Stimulated activated CD4-positive, alpha-beta T cell treated with anti-CD3 and anti-CD28 coated beads, TNF-alpha, amount 100 ng/mL, for 48 hours (primary cell): ENCODE measurements around the gene SNX19.
A peak's percentile ranks its signal among the peaks of the same experiment; 100 is the strongest.
"Not testable (repeated sequence)": the region's sequence is repeated elsewhere in the genome, so short reads cannot be mapped to it uniquely, and the experiment has no call there.

ENCODE experiments used
- DNase-seq, 3 donors: peaks; one replicate each; pipeline ENCODE4 v3.0.0-alpha.2; 2020; ENCODE audit warnings: low read depth in 3 of 3

Gene SNX19

GRCh38 chr11:130873761-130874160 lies 42.5 kb downstream of the SNX19 start:
- DNase-seq, result no peak

GRCh38 chr11:130872981-130873380 lies 43.3 kb downstream of the SNX19 start:
- DNase-seq, result no peak

- no peak for DNase-seq
Measured at GRCh38 chr11:130872513-130872912, 43.8 kb downstream of the SNX19 start.

GRCh38 chr11:130872102-130872501 lies 44.2 kb downstream of the SNX19 start:
- DNase-seq, result no peak

- DNase-seq, result no peak
Measured at GRCh38 chr11:130871616-130872015, 44.7 kb downstream of the SNX19 start.

- no peak for DNase-seq
Measured at GRCh38 chr11:130868721-130869390, 47.4 kb downstream of the SNX19 start.

- no peak for DNase-seq
Measured at GRCh38 chr11:130868086-130868710, 48.1 kb downstream of the SNX19 start.

GRCh38 chr11:130866831-130867230 lies 49.4 kb downstream of the SNX19 start:
- DNase-seq, result no peak

GRCh38 chr11:130865774-130866114 lies 50.5 kb downstream of the SNX19 start:
- DNase-seq, result no peak

GRCh38 chr11:130865091-130865773 lies 51.0 kb downstream of the SNX19 start:
- no peak for DNase-seq

GRCh38 chr11:130861902-130862860 lies 54.1 kb downstream of the SNX19 start:
- peak; percentile 76 to 87 (median 83) for DNase-seq

- no peak for DNase-seq
Measured at GRCh38 chr11:130861283-130861682, 55.0 kb downstream of the SNX19 start.

- DNase-seq, result no peak
Measured at GRCh38 chr11:130859886-130860285, 56.4 kb downstream of the SNX19 start.

- no peak for DNase-seq
Measured at GRCh38 chr11:130858215-130858614, 58.1 kb downstream of the SNX19 start.

GRCh38 chr11:130855707-130856106 lies 60.6 kb downstream of the SNX19 start:
- DNase-seq, result not testable (repeated sequence)

GRCh38 chr11:130854483-130854882 lies 61.8 kb downstream of the SNX19 start:
- DNase-seq, result no peak

GRCh38 chr11:130852589-130852988 lies 63.7 kb downstream of the SNX19 start:
- DNase-seq, result no peak

- no peak for DNase-seq
Measured at GRCh38 chr11:130850185-130850944, 65.9 kb downstream of the SNX19 start.

GRCh38 chr11:130849215-130849568 lies 67.1 kb downstream of the SNX19 start:
- DNase-seq, result no peak

GRCh38 chr11:130848361-130849214 lies 67.7 kb downstream of the SNX19 start:
- DNase-seq, result no peak
